Transverse colon (tissue), 4 donors: ENCODE results near the gene GPR31. TPM values are rescaled to one million over a fixed set of nuclear protein-coding genes. Genes with fewer than 3 reads are reported as not detected.

Experiments
- DNase-seq: peaks from one replicate; pipeline ENCODE4 v3.0.0-alpha.2; 2019
- H3K27ac ChIP-seq, 4 donors: fragments of 200-600 bp; sonication (generic); 2 replicates each; pipeline ENCODE4 v1.5.1; 2016 to 2018; ENCODE audit warnings: inconsistent platforms in 4 of 4
- H3K27me3 ChIP-seq: fragments of 200-600 bp; sonication (generic); 2 replicates; pipeline ENCODE4 v1.5.1; 2017; ENCODE audit warnings: inconsistent platforms
- H3K36me3 ChIP-seq, 4 donors: fragments of 200-600 bp; sonication (generic); 2 replicates each; pipeline ENCODE4 v1.5.1; 2017 to 2019; ENCODE audit warnings: inconsistent platforms in 4 of 4
- H3K4me1 ChIP-seq, 4 donors: fragments of 200-600 bp; sonication (generic); 2 replicates each; pipeline ENCODE4 v1.5.1; 2017 to 2020; ENCODE audit warnings: inconsistent platforms in 4 of 4
- H3K4me3 ChIP-seq, 4 donors: fragments of 200-600 bp; sonication (generic); 1 replicate in 1 of 4; 2 replicates in 3 of 4; pipeline versions ENCODE4 v1.5.1 to v1.6.1; 2017 to 2019; ENCODE audit warnings: inconsistent platforms in 4 of 4
- H3K9me3 ChIP-seq, 2 donors: fragments of 200-600 bp; sonication (generic); 2 replicates each; pipeline ENCODE4 v1.5.1; 2017 to 2019; ENCODE audit warnings: inconsistent platforms in 2 of 2
- CTCF ChIP-seq, 5 experiments: fragments of 200-600 bp in 3 of 5; fragments of 450-650 bp in 2 of 5; sonication (generic) in 3 of 5; IDR thresholded peaks; 1 replicate in 2 of 5; 2 replicates in 3 of 5; pipeline ENCODE4 v1.5.1; 2016 to 2017; ENCODE audit warnings: antibody characterized with exemption in 5 of 5, inconsistent platforms in 3 of 5, mild to moderate bottlenecking in 2 of 5, moderate library complexity in 1 of 5
- EP300 ChIP-seq: sonication (generic); formaldehyde crosslinking; IDR thresholded peaks from one replicate; pipeline ENCODE4 v1.6.1; 2017; ENCODE audit warnings: antibody characterized with exemption, low read depth
- POLR2A ChIP-seq: fragments of 450-650 bp; IDR thresholded peaks from one replicate; pipeline ENCODE4 v1.6.1; 2016; ENCODE audit warnings: antibody characterized with exemption, mild to moderate bottlenecking, moderate library complexity
- POLR2AphosphoS5 ChIP-seq, 3 donors: sonication (generic); formaldehyde crosslinking; IDR thresholded peaks; one replicate each; pipeline ENCODE4 v1.6.1; 2016; ENCODE audit warnings: antibody characterized with exemption in 3 of 3
- WGBS, 2 donors: methylation state at CpG; one replicate each; pipeline ENCODE4 v1.1.5; 2018; ENCODE audit warnings: low coverage in 1 of 2; 5-methylcytosine and 5-hydroxymethylcytosine counted together
- in situ Hi-C, 4 donors: fragments of 200-750 bp; cut with MboI; loops; one replicate each; pipeline versions ENCODE4 v1.15.0 to v1.15.1; 2017; ENCODE audit warnings: low sequenced_read_pairs in 3 of 4, low pct_ligation_motif_present in 1 of 4, low pct_unique_long_range_greater_than_20kb in 1 of 4
- intact Hi-C: fragments of 100-400 bp; cut with DNase I; formaldehyde crosslinking; loops from one replicate; pipeline ENCODE4 v1.15.1; 2023; ENCODE audit warnings: low total_unique reads
- total RNA-seq, 4 donors: library from RNA; depleted of rRNA; stranded (reverse); fragments of >200 nt; gene quantifications; one replicate each; pipeline ENCODE4 v1.1.0, GENCODE V29; 2016

The GPR31 gene
- total RNA-seq, 4 donors from 2014 or later = not detected

GRCh38 chr6:167136376-167136775, 21.4 kb downstream of the GPR31 start:
- intact Hi-C loops = no loop called here
- TF ChIP-seq CTCF (IDR thresholded peaks at IDR 0.05) = no peak
- no peak for TF ChIP-seq POLR2A
- no peak for TF ChIP-seq POLR2AphosphoS5 (IDR thresholded peaks at IDR 0.05)
- TF ChIP-seq EP300 = no peak
- Histone ChIP-seq H3K4me3 (no peak overlapping the region), H3K36me3 (no peaks in the 10 kb centered on the region), H3K27ac (no peak overlapping the region), H3K4me1 (peaks cover 0 to 8% (median 3%) of the 10 kb centered on the region in 4 donors), H3K9me3 (no peaks in the 10 kb centered on the region), H3K27me3 (no peaks in the 10 kb centered on the region)
- in situ Hi-C loops = loop anchor here in 3 of 4 donors (10.0 to 25.0 kb wide), 4 partner anchors 124 to 374 kb away; partner anchors contain the start of gene CEP43 (in 1 of the 3)
- WGBS, 2 donors = 91 to 94% methylated on average over 7 to 13 of the region's 13 CpGs
- DNase-seq = no peak

GRCh38 chr6:167134448-167135328, 23.1 kb downstream of the GPR31 start:
- WGBS, 2 donors = 89 to 91% methylated on average over 11 to 23 of the region's 23 CpGs
- DNase-seq = no peak
- Histone ChIP-seq H3K36me3 (no peaks in the 10 kb centered on the region), H3K27ac (no peak overlapping the region), H3K4me3 (no peak overlapping the region), H3K9me3 (no peaks in the 10 kb centered on the region), H3K27me3 (no peaks in the 10 kb centered on the region), H3K4me1 (no peaks in the 10 kb centered on the region)
- intact Hi-C loops (no loop called here), in situ Hi-C loops (loop anchor here in 3 of 4 donors (10.0 to 25.0 kb wide), 4 partner anchors 122 to 372 kb away; partner anchors contain the start of gene CEP43 (in 1 of the 3))
- no peak for TF ChIP-seq POLR2A
- no peak for TF ChIP-seq POLR2AphosphoS5 (IDR thresholded peaks at IDR 0.05)
- TF ChIP-seq EP300 = no peak
- no peak for TF ChIP-seq CTCF (IDR thresholded peaks at IDR 0.05)

GRCh38 chr6:167130712-167131684, 26.8 kb downstream of the GPR31 start:
- intact Hi-C loops = no loop called here

GRCh38 chr6:167130008-167130677, 27.6 kb downstream of the GPR31 start:
- no peaks in the 10 kb centered on the region for H3K9me3 ChIP-seq
- no peaks in the 10 kb centered on the region for H3K36me3 ChIP-seq
- WGBS, 2 donors = 60 to 64% methylated on average over 3 to 6 of the region's 6 CpGs
- TF ChIP-seq POLR2AphosphoS5 (IDR thresholded peaks at IDR 0.05) (no peak), POLR2A (no peak), CTCF (IDR thresholded peaks at IDR 0.05) (no peak), EP300 (no peak)
- DNase-seq = no peak
- in situ Hi-C loops (loop anchor here in 3 of 4 donors (10.0 to 25.0 kb wide), 4 partner anchors 118 to 368 kb away; partner anchors contain the start of gene CEP43 (in 1 of the 3)), intact Hi-C loops (no loop called here)
- H3K27me3 ChIP-seq = no peaks in the 10 kb centered on the region
- H3K4me1 ChIP-seq = no peaks in the 10 kb centered on the region
- H3K4me3 ChIP-seq = no peak overlapping the region
- H3K27ac ChIP-seq = peak overlapping the region; percentile 9 to 57 (median 31)

More at GRCh38 chr6:167130712-167131684, 26.8 kb downstream of the GPR31 start:
- TF ChIP-seq POLR2AphosphoS5 (IDR thresholded peaks at IDR 0.05) (peak in 2 of 3 donors; percentile 33 to 45), EP300 (no peak)
- DNase-seq = no peak
- Histone ChIP-seq H3K27me3 (no peaks in the 10 kb centered on the region), H3K27ac (peak overlapping the region; percentile 9 to 57 (median 36)), H3K36me3 (no peaks in the 10 kb centered on the region), H3K4me3 (no peak overlapping the region), H3K4me1 (no peaks in the 10 kb centered on the region), H3K9me3 (no peaks in the 10 kb centered on the region)
- in situ Hi-C loops = loop anchor here in 3 of 4 donors (10.0 to 25.0 kb wide), 4 partner anchors 119 to 369 kb away; partner anchors contain the start of gene CEP43 (in 1 of the 3)
- WGBS, 2 donors = 74 to 77% methylated on average over 21 to 33 of the region's 33 CpGs
